Naive thymus-derived CD4-positive, alpha-beta T cell (primary cell): ENCODE results near the gene NEMF. TPM values are rescaled to one million over a fixed set of nuclear protein-coding genes. Genes with fewer than 3 reads are reported as not detected.
A peak's percentile ranks its signal among the peaks of the same experiment; 100 is the strongest.
"Not testable (repeated sequence)": the region's sequence is repeated elsewhere in the genome, so short reads cannot be mapped to it uniquely, and the experiment has no call there.

Source experiments
- ATAC-seq: fragments of 150-1000 bp; cut with Tn5 transposase; 2 replicates; pipeline ENCODE4 v1.10.0; 2021; ENCODE audit warnings: mild to moderate bottlenecking, moderate library complexity
- CTCF ChIA-PET: fragments of 350-600 bp; sonication (Branson Sonifier 250); formaldehyde crosslinking; loops from one replicate; lab custom pipeline; 2021; ENCODE audit warnings: antibody characterized with exemption; lab: Charles Lee
- POLR2A ChIA-PET: fragments of 350-600 bp; sonication (Branson Sonifier 250); formaldehyde crosslinking; loops from one replicate; lab custom pipeline; 2021; ENCODE audit warnings: antibody characterized with exemption, inconsistent platforms; lab: Charles Lee
- DNase-seq, 9 donors: peaks; one replicate each; pipeline versions ENCODE4 v3.0.0 to v3.0.0-alpha.2; 2020 to 2022; ENCODE audit warnings: mixed read lengths in 1 of 9
- H3K27ac ChIP-seq: one replicate; pipeline ENCODE4 v1.7.0; 2013; ENCODE audit warnings: mild to moderate bottlenecking, low read depth, low read length, moderate library complexity
- H3K27me3 ChIP-seq, 2 donors: one replicate each; pipeline ENCODE4 v1.7.0; 2013; ENCODE audit warnings: low read length in 2 of 2, mild to moderate bottlenecking in 2 of 2, moderate library complexity in 2 of 2; ENCODE audit not compliant: control insufficient read depth in 2 of 2, insufficient read depth in 2 of 2
- H3K36me3 ChIP-seq, 3 experiments: 1 replicate in 2 of 3; 2 replicates in 1 of 3; pipeline ENCODE4 v1.7.0; 2013; ENCODE audit warnings: low read length in 3 of 3, mild to moderate bottlenecking in 3 of 3, moderate library complexity in 1 of 3; ENCODE audit not compliant: insufficient read depth in 3 of 3, control insufficient read depth in 2 of 3
- H3K4me1 ChIP-seq, 2 donors: one replicate each; pipeline ENCODE4 v1.7.0; 2013; ENCODE audit warnings: low read length in 2 of 2, mild to moderate bottlenecking in 2 of 2, moderate library complexity in 1 of 2; ENCODE audit not compliant: control insufficient read depth in 2 of 2, insufficient read depth in 2 of 2
- H3K4me3 ChIP-seq: 2 replicates; pipeline ENCODE4 v1.7.0; 2013; ENCODE audit warnings: mild to moderate bottlenecking, low read length
- H3K9me3 ChIP-seq, 3 experiments: 1 replicate in 2 of 3; 2 replicates in 1 of 3; pipeline ENCODE4 v1.7.0; 2013; ENCODE audit warnings: low read length in 3 of 3; ENCODE audit not compliant: control insufficient read depth in 2 of 3
- H3K27ac Mint-ChIP-seq, 9 donors: one replicate each; pipeline ENCODE4 v1.8.0; 2020 to 2022; ENCODE audit warnings: mixed read lengths in 9 of 9, mild to moderate bottlenecking in 8 of 9, moderate library complexity in 5 of 9, inconsistent platforms in 2 of 9
- H3K27me3 Mint-ChIP-seq, 5 donors: one replicate each; pipeline ENCODE4 v1.8.0; 2021 to 2022; ENCODE audit warnings: mixed read lengths in 5 of 5, mild to moderate bottlenecking in 1 of 5
- H3K36me3 Mint-ChIP-seq, 5 donors: one replicate each; pipeline ENCODE4 v1.8.0; 2020 to 2022; ENCODE audit warnings: mixed read lengths in 5 of 5, mild to moderate bottlenecking in 3 of 5, inconsistent platforms in 1 of 5
- H3K4me1 Mint-ChIP-seq, 7 donors: one replicate each; pipeline ENCODE4 v1.8.0; 2020 to 2022; ENCODE audit warnings: mixed read lengths in 7 of 7, mild to moderate bottlenecking in 3 of 7, inconsistent platforms in 1 of 7
- H3K4me3 Mint-ChIP-seq, 10 donors: one replicate each; pipeline ENCODE4 v1.8.0; 2020 to 2022; ENCODE audit warnings: mild to moderate bottlenecking in 10 of 10, mixed read lengths in 10 of 10, moderate library complexity in 6 of 10, inconsistent platforms in 2 of 10
- H3K9me3 Mint-ChIP-seq, 11 donors: one replicate each; pipeline ENCODE4 v1.8.0; 2020 to 2022; ENCODE audit warnings: mixed read lengths in 11 of 11, mild to moderate bottlenecking in 4 of 11, inconsistent platforms in 1 of 11, moderate library complexity in 1 of 11
- intact Hi-C, 2 donors: fragments of 100-400 bp; cut with micrococcal nuclease; formaldehyde crosslinking; loops; one replicate each; pipeline ENCODE4 v1.15.1; 2023
- polyA plus RNA-seq, 2 donors: library from polyadenylated mRNA; unstranded; fragments of 300-500 nt; fragmentation: Illumina TruSeq; gene quantifications; one replicate each; pipeline ENCODE4 v1.2.3, GENCODE V29; 2021
- total RNA-seq, 6 experiments: library from RNA in 5 of 6; stranded (reverse) in 5 of 6; gene quantifications; 1 replicate in 5 of 6; 2 replicates in 1 of 6; pipeline ENCODE4 v1.2.3 and lab custom pipeline; 2021 to 2026

Gene NEMF
- total and polyA plus RNA-seq, 7 experiments from 2014 or later: 36.8 to 127 (median 105) TPM

- Histone ChIP-seq H3K27me3 (no peaks in the 10 kb centered on the region), H3K4me1 (no peaks in the 10 kb centered on the region), H3K36me3 (peaks cover 6 to 70% (median 32%) of the 10 kb centered on the region in 3 experiments), H3K27ac (no peak overlapping the region), H3K4me3 (no peak overlapping the region), H3K9me3 (no peaks in the 10 kb centered on the region)
- no peaks in the 10 kb centered on the region for H3K27me3 Mint-ChIP-seq
- ChIA-PET CTCF (interaction anchor here (2.7 to 3.6 kb wide), 2 partner anchors 23 to 194 kb away, joined by 13 to 15 read pairs; partner anchors contain the start of genes DNAAF2 and NEMF), POLR2A (interaction anchor here (0.7 to 3.6 kb wide), 3 partner anchors 9 to 194 kb away, joined by 3 to 16 read pairs (median 3); partner anchors contain the start of gene DNAAF2)
- ATAC-seq (no peak), DNase-seq (no peak)
- H3K36me3 Mint-ChIP-seq: peaks cover 18 to 50% (median 31%) of the 10 kb centered on the region in 5 donors
- peaks cover 0 to 24% (median 10%) of the 10 kb centered on the region in 7 donors for H3K4me1 Mint-ChIP-seq
- H3K4me3 Mint-ChIP-seq: no peak overlapping the region
- peak overlapping the region in 1 of 9 donors; percentile 65 for H3K27ac Mint-ChIP-seq
- intact Hi-C loops: loop anchor here in 1 of 2 donors (5.0 kb wide), 1 partner anchor 41 kb away; no protein-coding TSS in a partner anchor
- no peaks in the 10 kb centered on the region for H3K9me3 Mint-ChIP-seq
Measured at GRCh38 chr14:49828640-49829039, 23.9 kb downstream of the NEMF start.

GRCh38 chr14:49820176-49820575 is 32.4 kb downstream of the NEMF start:
- peaks cover 0 to 9% (median 7%) of the 10 kb centered on the region in 7 donors for H3K4me1 Mint-ChIP-seq
- Histone ChIP-seq H3K4me3 (no peak overlapping the region), H3K4me1 (no peaks in the 10 kb centered on the region), H3K36me3 (peaks cover 7 to 64% (median 22%) of the 10 kb centered on the region in 3 experiments), H3K27ac (no peak overlapping the region), H3K9me3 (no peaks in the 10 kb centered on the region), H3K27me3 (no peaks in the 10 kb centered on the region)
- POLR2A ChIA-PET: interaction anchor here (0.7 kb wide), 1 partner anchor 400 kb away, joined by 3 read pairs; no protein-coding TSS in a partner anchor
- H3K9me3 Mint-ChIP-seq: peaks cover 2 to 12% (median 8%) of the 10 kb centered on the region in 11 donors
- no peaks in the 10 kb centered on the region for H3K27me3 Mint-ChIP-seq
- no peak for ATAC-seq
- no peak overlapping the region for H3K27ac Mint-ChIP-seq
- H3K4me3 Mint-ChIP-seq: no peak overlapping the region
- CTCF ChIA-PET: no interaction called here
- DNase-seq: no peak
- H3K36me3 Mint-ChIP-seq: peaks cover 26 to 62% (median 49%) of the 10 kb centered on the region in 5 donors
- intact Hi-C loops: no loop called here

- peaks cover 2 to 18% (median 9%) of the 10 kb centered on the region in 11 donors for H3K9me3 Mint-ChIP-seq
- H3K4me3 Mint-ChIP-seq: no peak overlapping the region
- Histone ChIP-seq H3K27me3 (no peaks in the 10 kb centered on the region), H3K9me3 (no peaks in the 10 kb centered on the region), H3K36me3 (peaks cover 18 to 67% (median 23%) of the 10 kb centered on the region in 3 experiments), H3K4me1 (no peaks in the 10 kb centered on the region), H3K4me3 (no peak overlapping the region), H3K27ac (no peak overlapping the region)
- peaks cover 0 to 13% (median 5%) of the 10 kb centered on the region in 7 donors for H3K4me1 Mint-ChIP-seq
- peak overlapping the region in 3 of 9 donors; percentile 32 to 57 (median 36) for H3K27ac Mint-ChIP-seq
- intact Hi-C loops: no loop called here
- ChIA-PET CTCF (no interaction called here), POLR2A (no interaction called here)
- ATAC-seq (no peak), DNase-seq (no peak)
- no peaks in the 10 kb centered on the region for H3K27me3 Mint-ChIP-seq
- peaks cover 37 to 75% (median 59%) of the 10 kb centered on the region in 5 donors for H3K36me3 Mint-ChIP-seq
Measured at GRCh38 chr14:49816844-49817243, 35.7 kb downstream of the NEMF start.

GRCh38 chr14:49816118-49816517 is 36.5 kb downstream of the NEMF start:
- H3K36me3 ChIP-seq: peaks cover 18 to 75% (median 23%) of the 10 kb centered on the region in 3 experiments
- CTCF ChIA-PET: interaction anchor here (0.8 kb wide), 1 partner anchor 29 kb away, joined by 3 read pairs; no protein-coding TSS in a partner anchor
- intact Hi-C loops, ATAC-seq, H3K27ac ChIP-seq, DNase-seq, H3K4me3 Mint-ChIP-seq, H3K4me1 ChIP-seq, H3K27me3 Mint-ChIP-seq, H3K9me3 ChIP-seq, H3K4me3 ChIP-seq, H3K27me3 ChIP-seq, POLR2A ChIA-PET: not testable (repeated sequence)
- Mint-ChIP-seq H3K36me3 (peaks cover 44 to 82% (median 67%) of the 10 kb centered on the region in 5 donors), H3K9me3 (peaks cover 2 to 19% (median 9%) of the 10 kb centered on the region in 11 donors), H3K27ac (peak overlapping the region in 4 of 9 donors; percentile 32 to 60 (median 54)), H3K4me1 (peaks cover 0 to 14% (median 5%) of the 10 kb centered on the region in 7 donors)

- peaks cover 0 to 14% (median 6%) of the 10 kb centered on the region in 7 donors for H3K4me1 Mint-ChIP-seq
- Histone ChIP-seq H3K27ac (no peak overlapping the region), H3K27me3 (no peaks in the 10 kb centered on the region), H3K4me3 (no peak overlapping the region), H3K9me3 (no peaks in the 10 kb centered on the region), H3K4me1 (no peaks in the 10 kb centered on the region), H3K36me3 (peaks cover 11 to 75% (median 15%) of the 10 kb centered on the region in 3 experiments)
- ATAC-seq (no peak), DNase-seq (no peak)
- H3K27me3 Mint-ChIP-seq: no peaks in the 10 kb centered on the region
- peaks cover 0 to 8% (median 0%) of the 10 kb centered on the region in 11 donors for H3K9me3 Mint-ChIP-seq
- ChIA-PET CTCF (no interaction called here), POLR2A (no interaction called here)
- peaks cover 25 to 52% (median 36%) of the 10 kb centered on the region in 5 donors for H3K36me3 Mint-ChIP-seq
- peak overlapping the region in 1 of 9 donors; percentile 38 for H3K27ac Mint-ChIP-seq
- intact Hi-C loops: no loop called here
- H3K4me3 Mint-ChIP-seq: no peak overlapping the region
Measured at GRCh38 chr14:49808780-49809179, 43.8 kb downstream of the NEMF start.

GRCh38 chr14:49796025-49796424 is 56.6 kb downstream of the NEMF start:
- Histone ChIP-seq H3K4me3 (no peak overlapping the region), H3K27ac (no peak overlapping the region), H3K4me1 (no peaks in the 10 kb centered on the region), H3K36me3 (peaks cover 9 to 75% (median 31%) of the 10 kb centered on the region in 3 experiments), H3K9me3 (no peaks in the 10 kb centered on the region), H3K27me3 (no peaks in the 10 kb centered on the region)
- no peak overlapping the region for H3K4me3 Mint-ChIP-seq
- intact Hi-C loops: no loop called here
- H3K27me3 Mint-ChIP-seq: no peaks in the 10 kb centered on the region
- ATAC-seq (no peak), DNase-seq (no peak)
- ChIA-PET CTCF (no interaction called here), POLR2A (interaction anchor here (2.0 kb wide), 1 partner anchor 29 kb away, joined by 4 read pairs; no protein-coding TSS in a partner anchor)
- H3K4me1 Mint-ChIP-seq: peaks cover 0 to 3% (median 0%) of the 10 kb centered on the region in 7 donors
- peak overlapping the region in 6 of 9 donors; percentile 2 to 71 (median 58) for H3K27ac Mint-ChIP-seq
- no peaks in the 10 kb centered on the region for H3K9me3 Mint-ChIP-seq
- peaks cover 11 to 44% (median 31%) of the 10 kb centered on the region in 5 donors for H3K36me3 Mint-ChIP-seq
